Measurements from ENCODE around the gene MED9. TPM values are rescaled to one million over a fixed set of nuclear protein-coding genes. Genes with fewer than 3 reads are reported as not detected.

MED9 gene
- total and polyA plus RNA-seq, 2 of the 8 experiments (the other 6 are each of a cell fraction or from before 2014, with no cell fraction given), result 15.8 to 19.7 TPM

DNA sequence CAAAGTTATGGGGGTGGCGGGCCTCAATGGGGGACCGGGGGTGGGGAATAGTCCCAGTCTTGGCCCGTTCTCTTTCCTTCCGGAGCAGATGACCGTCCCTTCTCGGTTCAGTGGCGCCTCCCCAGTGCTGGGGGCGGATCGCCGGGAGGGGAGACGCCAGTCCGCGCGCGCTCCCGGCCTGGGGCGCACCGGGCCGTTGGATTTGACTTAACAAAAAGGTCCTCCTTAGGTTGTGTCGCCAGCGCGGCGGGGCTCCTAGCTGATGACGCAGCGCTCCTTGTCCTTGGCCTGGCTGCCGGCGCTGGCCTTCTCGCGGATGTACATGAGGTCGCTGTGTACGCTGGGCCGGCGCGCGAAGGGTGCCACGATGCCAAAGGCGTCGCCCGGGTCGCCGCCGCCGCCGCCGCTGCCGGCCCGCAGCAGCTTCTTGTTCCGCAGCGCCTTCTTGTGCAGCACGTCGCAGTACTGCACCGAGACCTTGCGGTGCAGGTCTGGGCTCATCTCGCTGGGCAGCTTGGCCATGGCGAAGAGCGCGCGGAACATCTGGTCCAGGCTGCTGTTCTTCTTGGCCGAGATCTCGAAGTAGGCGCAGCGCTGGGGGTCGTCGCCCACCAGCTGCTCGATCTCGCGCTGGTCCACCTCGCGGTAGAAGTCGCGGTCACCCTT, 18.2 kb downstream of the MED9 start (continued):
- TF ChIP-seq FOSL1 (IDR thresholded peaks at IDR 0.05; ENCODE audit: insufficient read depth, low read depth, low read length) (no peak), CBX5 (IDR thresholded peaks at IDR 0.05; ENCODE audit: low read depth, low read length) (no peak), NRF1 (IDR thresholded peaks at IDR 0.05; ENCODE audit: low read depth, low read length) (no peak), HDAC2 (IDR thresholded peaks at IDR 0.05; ENCODE audit: borderline replicate concordance in 1 of 2, low read depth in 2 of 2, low read length in 2 of 2) (0 out of 4 replicates have a peak, but pooled peaks of 1 of the 2 experiments have one; percentile 48), JUN (IDR thresholded peaks at IDR 0.05; ENCODE audit: low read depth, low read length) (no peak), SIX5 (IDR thresholded peaks at IDR 0.05; ENCODE audit: low read depth, low read length) (no peak), POLR2A (IDR thresholded peaks at IDR 0.05; ENCODE audit: control extremely low read depth in 1 of 2, low read depth in 2 of 2, low read length in 2 of 2) (no peak), EP300 (IDR thresholded peaks at IDR 0.05; ENCODE audit: borderline replicate concordance in 1 of 2, low read depth in 2 of 2, low read length in 2 of 2) (no peak), CEBPB (IDR thresholded peaks at IDR 0.05; ENCODE audit: low read depth, low read length) (no peak), BRCA1 (IDR thresholded peaks at IDR 0.05; ENCODE audit: low read depth, low read length) (no peak), EGR1 (IDR thresholded peaks at IDR 0.05; ENCODE audit: borderline replicate concordance, low read depth, low read length) (no peak), CREB1 (IDR thresholded peaks at IDR 0.05) (peak; percentile 80; the same call in 1 of the 2 replicates), SAP30 (IDR thresholded peaks at IDR 0.05; ENCODE audit: insufficient read depth, insufficient replicate concordance, low read length) (no peak), SIN3A (conservative IDR thresholded peaks at IDR 0.05 in 1 of 2, IDR thresholded peaks at IDR 0.05 in 1 of 2; ENCODE audit: low read depth in 1 of 2, low read length in 2 of 2) (no peak), POLR2AphosphoS5 (IDR thresholded peaks at IDR 0.05; ENCODE audit: low read depth, low read length) (0 out of 2 replicates have a peak, but pooled peaks have one; percentile 13), SUZ12 (IDR thresholded peaks at IDR 0.05; ENCODE audit: low read length) (no peak), SIRT6 (IDR thresholded peaks at IDR 0.05; ENCODE audit: low read length) (no peak), CHD2 (IDR thresholded peaks at IDR 0.05; ENCODE audit: low read length) (no peak), TAF1 (IDR thresholded peaks at IDR 0.05; ENCODE audit: low read depth, low read length) (0 out of 2 replicates have a peak, but pooled peaks have one; percentile 25), SRF (IDR thresholded peaks at IDR 0.05; ENCODE audit: low read depth, low read length) (no peak)
- TF ChIP-seq, protein P1, sequence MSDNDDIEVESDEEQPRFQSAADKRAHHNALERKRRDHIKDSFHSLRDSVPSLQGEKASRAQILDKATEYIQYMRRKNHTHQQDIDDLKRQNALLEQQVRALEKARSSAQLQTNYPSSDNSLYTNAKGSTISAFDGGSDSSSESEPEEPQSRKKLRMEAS (IDR thresholded peaks at IDR 0.05), result peak; percentile 83
- TF ChIP-seq, protein P2, sequence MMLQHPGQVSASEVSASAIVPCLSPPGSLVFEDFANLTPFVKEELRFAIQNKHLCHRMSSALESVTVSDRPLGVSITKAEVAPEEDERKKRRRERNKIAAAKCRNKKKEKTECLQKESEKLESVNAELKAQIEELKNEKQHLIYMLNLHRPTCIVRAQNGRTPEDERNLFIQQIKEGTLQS (IDR thresholded peaks at IDR 0.05; ENCODE audit: insufficient read depth, low read depth, low read length), result no peak
- TF ChIP-seq, protein P3, sequence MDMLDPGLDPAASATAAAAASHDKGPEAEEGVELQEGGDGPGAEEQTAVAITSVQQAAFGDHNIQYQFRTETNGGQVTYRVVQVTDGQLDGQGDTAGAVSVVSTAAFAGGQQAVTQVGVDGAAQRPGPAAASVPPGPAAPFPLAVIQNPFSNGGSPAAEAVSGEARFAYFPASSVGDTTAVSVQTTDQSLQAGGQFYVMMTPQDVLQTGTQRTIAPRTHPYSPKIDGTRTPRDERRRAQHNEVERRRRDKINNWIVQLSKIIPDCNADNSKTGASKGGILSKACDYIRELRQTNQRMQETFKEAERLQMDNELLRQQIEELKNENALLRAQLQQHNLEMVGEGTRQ (IDR thresholded peaks at IDR 0.05; ENCODE audit: low read length), result no peak
